NCI-H1105 (cell line): Measurements from ENCODE around the gene MICB.
"Not testable (repeated sequence)": the region's sequence is repeated elsewhere in the genome, so short reads cannot be mapped to it uniquely, and the experiment has no call there.

Experiments used
- DNase-seq: peaks from one replicate; lab custom pipeline; 2025; lab: John Stamatoyannopoulos, UW

MICB gene

GRCh38 chr6:31497531-31498476 lies at the start of gene MICB:
Gene MICB, plus strand, starts transcription at chr6:31498145. Its CDS starts 49 bp downstream, at chr6:31498194.
- DNase-seq, result peak; percentile 87

GRCh38 chr6:31450751-31451150 lies 47.2 kb upstream of the MICB start:
- no peak for DNase-seq

GRCh38 chr6:31452859-31453258 lies 45.1 kb upstream of the MICB start:
- no peak for DNase-seq

- no peak for DNase-seq
Observed at GRCh38 chr6:31453259-31453658, 44.7 kb upstream of the MICB start.

GRCh38 chr6:31459864-31460263 lies 38.1 kb upstream of the MICB start:
- DNase-seq, result not testable (repeated sequence)

- DNase-seq, result no peak
Observed at GRCh38 chr6:31460361-31461025, 37.5 kb upstream of the MICB start.

GRCh38 chr6:31462026-31462963 lies 35.6 kb upstream of the MICB start:
- no peak for DNase-seq

- DNase-seq, result peak; percentile 30
Observed at GRCh38 chr6:31462964-31463870, 34.7 kb upstream of the MICB start.

- DNase-seq, result no peak
Observed at GRCh38 chr6:31464252-31465184, 33.4 kb upstream of the MICB start.

GRCh38 chr6:31465185-31465536 lies 32.8 kb upstream of the MICB start:
- DNase-seq, result no peak

GRCh38 chr6:31465718-31466117 lies 32.2 kb upstream of the MICB start:
- DNase-seq, result no peak

- DNase-seq, result no peak
Observed at GRCh38 chr6:31466466-31466865, 31.5 kb upstream of the MICB start.

- DNase-seq, result no peak
Observed at GRCh38 chr6:31467151-31467550, 30.8 kb upstream of the MICB start.

GRCh38 chr6:31468311-31468710 lies 29.6 kb upstream of the MICB start:
- DNase-seq, result no peak

- DNase-seq, result no peak
Observed at GRCh38 chr6:31470801-31471200, 27.1 kb upstream of the MICB start.

- no peak for DNase-seq
Observed at GRCh38 chr6:31471711-31472110, 26.2 kb upstream of the MICB start.

- no peak for DNase-seq
Observed at GRCh38 chr6:31472259-31472658, 25.7 kb upstream of the MICB start.

GRCh38 chr6:31473244-31473643 lies 24.7 kb upstream of the MICB start:
- no peak for DNase-seq

- DNase-seq, result no peak
Observed at GRCh38 chr6:31473780-31474761, 23.9 kb upstream of the MICB start.
